ENCODE data around the gene LDB2.

The LDB2 gene

GRCh38 chr4:16573206-16573605 lies 325.2 kb downstream of the LDB2 start:
- H3K9ac ChIP-seq (ENCODE audit: low read length), result no peak overlapping the region
- no peaks in the 10 kb centered on the region for H3K27me3 ChIP-seq (replicated peaks; ENCODE audit: insufficient read depth, low read length)
- no peak for DNase-seq
- no peaks in the 10 kb centered on the region for H3K4me1 ChIP-seq (ENCODE audit: low read length)
- no peak overlapping the region for H3K27ac ChIP-seq (ENCODE audit: low read length)
- no peaks in the 10 kb centered on the region for H3K36me3 ChIP-seq (replicated peaks; ENCODE audit: insufficient read depth, low read length)
- H3K9me2 ChIP-seq (replicated peaks; ENCODE audit: insufficient read depth, low read length), result no peaks in the 10 kb centered on the region
- TF ChIP-seq CTCF (IDR thresholded peaks at IDR 0.05; ENCODE audit: low read length), result no peak
- no peak for TF ChIP-seq EZH2phosphoT487 (IDR thresholded peaks at IDR 0.05; ENCODE audit: low read length)
- TF ChIP-seq EZH2 (optimal IDR thresholded peaks at IDR 0.05; ENCODE audit: low read depth, low read length), result no peak
- no peaks in the 10 kb centered on the region for H3F3A ChIP-seq (ENCODE audit: insufficient read depth, low read length)
- H2AFZ ChIP-seq (ENCODE audit: low read length), result no peak overlapping the region
- H3K4me2 ChIP-seq (ENCODE audit: low read depth, low read length), result no peak overlapping the region
- H4K20me1 ChIP-seq (ENCODE audit: insufficient read depth, low read length), result no peaks in the 10 kb centered on the region
- H3K4me3 ChIP-seq (ENCODE audit: low read length), result no peak overlapping the region
- no peaks in the 10 kb centered on the region for H3K79me2 ChIP-seq (ENCODE audit: low read length)
- H3K9me3 ChIP-seq (replicated peaks; ENCODE audit: insufficient read depth, low read length), result no peaks in the 10 kb centered on the region

GRCh38 chr4:16572631-16573030 lies 325.8 kb downstream of the LDB2 start:
- H3F3A ChIP-seq (ENCODE audit: insufficient read depth, low read length), result no peaks in the 10 kb centered on the region
- no peaks in the 10 kb centered on the region for H4K20me1 ChIP-seq (ENCODE audit: insufficient read depth, low read length)
- no peak for DNase-seq
- H3K27me3 ChIP-seq (replicated peaks; ENCODE audit: insufficient read depth, low read length), result no peaks in the 10 kb centered on the region
- no peak overlapping the region for H3K4me3 ChIP-seq (ENCODE audit: low read length)
- H2AFZ ChIP-seq (ENCODE audit: low read length), result no peak overlapping the region
- no peaks in the 10 kb centered on the region for H3K9me2 ChIP-seq (replicated peaks; ENCODE audit: insufficient read depth, low read length)
- no peak for TF ChIP-seq EZH2phosphoT487 (IDR thresholded peaks at IDR 0.05; ENCODE audit: low read length)
- TF ChIP-seq EZH2 (optimal IDR thresholded peaks at IDR 0.05; ENCODE audit: low read depth, low read length), result no peak
- no peak for TF ChIP-seq CTCF (IDR thresholded peaks at IDR 0.05; ENCODE audit: low read length)
- H3K36me3 ChIP-seq (replicated peaks; ENCODE audit: insufficient read depth, low read length), result no peaks in the 10 kb centered on the region
- H3K79me2 ChIP-seq (ENCODE audit: low read length), result no peaks in the 10 kb centered on the region
- no peaks in the 10 kb centered on the region for H3K4me1 ChIP-seq (ENCODE audit: low read length)
- no peak overlapping the region for H3K9ac ChIP-seq (ENCODE audit: low read length)
- H3K27ac ChIP-seq (ENCODE audit: low read length), result no peak overlapping the region
- H3K9me3 ChIP-seq (replicated peaks; ENCODE audit: insufficient read depth, low read length), result no peaks in the 10 kb centered on the region
- no peak overlapping the region for H3K4me2 ChIP-seq (ENCODE audit: low read depth, low read length)

GRCh38 chr4:16572161-16572560 lies 326.3 kb downstream of the LDB2 start:
- Histone ChIP-seq H2AFZ (ENCODE audit: low read length) (no peak overlapping the region), H3K4me2 (ENCODE audit: low read depth, low read length) (no peak overlapping the region), H3K79me2 (ENCODE audit: low read length) (no peaks in the 10 kb centered on the region), H3K4me3 (ENCODE audit: low read length) (no peak overlapping the region), H3F3A (ENCODE audit: insufficient read depth, low read length) (no peaks in the 10 kb centered on the region), H3K4me1 (ENCODE audit: low read length) (no peaks in the 10 kb centered on the region), H3K27ac (ENCODE audit: low read length) (no peak overlapping the region), H3K9ac (ENCODE audit: low read length) (no peak overlapping the region), H3K36me3 (replicated peaks; ENCODE audit: insufficient read depth, low read length) (no peaks in the 10 kb centered on the region), H3K27me3 (replicated peaks; ENCODE audit: insufficient read depth, low read length) (no peaks in the 10 kb centered on the region), H4K20me1 (ENCODE audit: insufficient read depth, low read length) (no peaks in the 10 kb centered on the region), H3K9me2 (replicated peaks; ENCODE audit: insufficient read depth, low read length) (no peaks in the 10 kb centered on the region), H3K9me3 (replicated peaks; ENCODE audit: insufficient read depth, low read length) (no peaks in the 10 kb centered on the region)
- TF ChIP-seq CTCF (IDR thresholded peaks at IDR 0.05; ENCODE audit: low read length) (no peak), EZH2phosphoT487 (IDR thresholded peaks at IDR 0.05; ENCODE audit: low read length) (no peak)
- no peak for DNase-seq

All from MM.1S (cell line).